GM12872 (cell line): ENCODE data around the gene PYGO2.

Source experiments
- TF ChIP-seq, protein P1 (sequence below): IDR thresholded peaks from 3 replicates; pipeline ENCODE4 v1.5.1; 2011; ENCODE audit warnings: low read depth, mild to moderate bottlenecking, low read length, moderate library complexity; ENCODE audit not compliant: insufficient read depth

PYGO2 gene

DNA sequence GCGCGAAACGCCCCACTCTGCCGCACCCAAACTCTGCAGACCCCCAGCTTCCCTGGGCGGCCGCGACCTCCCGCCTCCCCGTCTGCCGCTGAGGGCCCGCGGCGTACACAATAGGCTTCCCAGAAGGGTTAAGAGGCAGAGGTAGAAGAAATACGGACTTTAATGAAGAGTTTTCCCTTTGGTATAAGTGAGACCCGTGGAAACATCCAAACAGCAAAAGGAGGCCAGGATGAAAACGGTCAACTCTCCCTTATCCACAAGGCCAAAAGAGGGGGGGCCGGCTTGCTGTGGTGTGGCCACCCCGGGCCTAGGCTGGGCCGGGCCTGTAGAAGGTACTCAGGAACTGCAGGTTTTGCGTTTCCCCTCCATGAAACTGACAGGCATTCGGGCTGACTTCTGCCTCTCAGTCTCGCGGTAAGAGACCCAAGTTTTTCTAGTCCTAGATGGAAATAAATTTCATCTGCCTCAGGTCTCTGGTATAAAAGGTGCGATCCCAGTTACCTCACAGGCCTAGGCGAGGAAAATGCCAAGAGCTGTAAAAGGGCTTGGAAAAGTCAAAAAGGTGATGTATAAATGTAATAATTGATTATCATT is 671 bp upstream of the PYGO2 start:
- TF ChIP-seq, protein P1, sequence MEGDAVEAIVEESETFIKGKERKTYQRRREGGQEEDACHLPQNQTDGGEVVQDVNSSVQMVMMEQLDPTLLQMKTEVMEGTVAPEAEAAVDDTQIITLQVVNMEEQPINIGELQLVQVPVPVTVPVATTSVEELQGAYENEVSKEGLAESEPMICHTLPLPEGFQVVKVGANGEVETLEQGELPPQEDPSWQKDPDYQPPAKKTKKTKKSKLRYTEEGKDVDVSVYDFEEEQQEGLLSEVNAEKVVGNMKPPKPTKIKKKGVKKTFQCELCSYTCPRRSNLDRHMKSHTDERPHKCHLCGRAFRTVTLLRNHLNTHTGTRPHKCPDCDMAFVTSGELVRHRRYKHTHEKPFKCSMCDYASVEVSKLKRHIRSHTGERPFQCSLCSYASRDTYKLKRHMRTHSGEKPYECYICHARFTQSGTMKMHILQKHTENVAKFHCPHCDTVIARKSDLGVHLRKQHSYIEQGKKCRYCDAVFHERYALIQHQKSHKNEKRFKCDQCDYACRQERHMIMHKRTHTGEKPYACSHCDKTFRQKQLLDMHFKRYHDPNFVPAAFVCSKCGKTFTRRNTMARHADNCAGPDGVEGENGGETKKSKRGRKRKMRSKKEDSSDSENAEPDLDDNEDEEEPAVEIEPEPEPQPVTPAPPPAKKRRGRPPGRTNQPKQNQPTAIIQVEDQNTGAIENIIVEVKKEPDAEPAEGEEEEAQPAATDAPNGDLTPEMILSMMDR: no peak

DNA sequence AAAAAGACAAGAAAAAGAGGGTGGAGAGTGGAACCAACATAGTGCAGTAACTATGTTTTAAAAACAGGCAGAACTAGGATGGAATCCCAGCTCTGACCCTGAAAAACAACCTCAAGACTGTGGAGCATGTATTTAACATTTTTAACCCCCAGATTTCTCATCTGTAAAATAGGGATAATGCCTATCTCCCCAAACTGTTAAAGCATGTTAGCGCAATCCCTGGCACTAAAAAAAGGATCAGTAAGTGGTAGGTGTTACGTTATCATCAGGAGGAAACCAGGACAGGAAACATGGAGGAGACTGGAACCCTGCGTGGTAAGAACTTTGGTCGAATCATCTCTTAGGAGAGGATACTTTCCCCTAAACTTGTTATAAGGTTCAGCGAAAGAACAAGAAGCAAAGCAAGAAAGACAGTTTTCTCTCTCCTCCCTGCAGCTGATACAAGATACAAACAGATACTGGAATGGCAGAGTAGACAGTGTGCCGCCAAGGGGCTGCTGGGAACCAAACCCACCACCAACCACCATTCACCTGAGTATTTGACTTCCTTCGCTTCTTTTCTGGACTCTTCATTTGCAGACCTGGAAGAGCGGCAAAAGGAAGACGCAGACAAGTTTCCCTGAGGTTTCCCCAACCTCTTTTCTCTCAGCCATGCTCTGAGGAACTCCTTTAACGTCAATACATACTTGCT is 991 bp downstream of the PYGO2 start:
- TF ChIP-seq, protein P1: no peak

DNA sequence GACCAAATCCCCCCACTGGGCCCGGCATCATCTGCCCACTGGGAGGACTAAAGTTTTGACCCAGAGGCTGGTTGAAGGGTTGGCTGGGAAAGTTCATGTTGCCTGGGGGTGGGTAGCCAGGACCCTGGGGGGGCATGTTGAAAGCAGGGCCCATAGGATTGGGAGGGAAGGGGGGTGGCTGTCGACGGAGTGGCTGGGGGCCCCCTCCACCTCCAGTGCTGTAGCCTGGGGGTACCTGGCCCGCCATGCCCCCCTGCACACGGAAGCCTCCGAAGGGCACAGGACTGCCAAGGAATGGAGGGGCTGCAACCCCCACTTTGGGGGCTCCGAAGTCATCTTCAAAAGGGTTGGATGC is 2.2 kb downstream of the PYGO2 start:
- TF ChIP-seq, protein P1: no peak

DNA sequence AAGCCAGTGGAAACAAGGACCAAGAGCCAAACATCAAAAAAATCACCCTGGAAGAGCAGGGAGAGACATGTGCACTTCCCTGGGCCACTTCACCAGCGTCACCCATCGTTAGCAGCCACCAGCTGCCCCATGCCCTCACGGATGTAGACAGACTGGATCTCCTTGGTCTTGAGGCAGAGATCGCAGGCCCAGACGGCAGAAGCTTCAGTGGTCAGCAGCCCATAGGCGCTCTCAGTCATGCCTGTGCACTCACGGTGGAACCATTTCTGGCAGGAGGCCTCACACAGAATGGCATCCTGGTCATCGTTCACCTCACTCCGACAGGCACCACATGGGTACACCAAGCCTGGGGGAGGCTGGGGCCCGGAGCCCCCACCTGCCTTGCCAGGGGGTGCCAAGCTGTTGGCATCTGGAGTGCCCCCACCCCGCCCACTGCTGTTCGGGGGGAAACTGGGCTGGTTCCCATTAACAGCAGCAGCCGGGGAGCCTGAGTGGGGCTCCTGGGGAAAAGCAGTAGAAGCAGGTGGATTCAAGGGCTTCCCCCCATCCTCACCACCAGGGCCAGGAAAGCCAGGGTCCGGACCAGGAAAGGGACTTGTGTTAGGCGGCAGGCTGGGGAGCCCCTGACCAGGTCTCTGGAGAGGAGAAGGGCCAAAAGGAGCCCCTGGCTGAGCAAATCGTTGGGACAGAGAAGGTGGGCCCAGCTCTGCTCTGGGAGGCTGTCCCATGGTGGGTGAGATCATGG is 2.7 kb downstream of the PYGO2 start:
- TF ChIP-seq, protein P1: no peak

DNA sequence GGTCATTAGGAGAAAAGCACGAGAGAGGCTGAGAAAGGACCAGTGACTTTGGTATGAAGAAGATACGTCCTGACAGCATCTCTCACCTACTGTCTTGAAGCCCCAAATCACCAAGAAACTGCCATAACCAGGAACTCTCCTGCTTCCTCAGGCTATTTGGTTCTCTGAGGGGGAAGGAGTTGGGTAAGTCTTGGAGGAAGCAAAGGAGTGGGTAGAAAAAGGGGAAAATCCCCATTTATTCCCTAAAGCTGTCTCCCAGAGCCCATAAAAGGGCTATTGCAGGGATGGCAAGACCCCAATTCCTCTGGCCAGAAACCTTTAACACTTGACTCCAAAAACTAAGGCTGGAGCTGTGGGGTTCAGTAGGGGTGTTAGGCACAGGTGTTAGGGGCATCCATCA is 3.5 kb downstream of the PYGO2 start:
- TF ChIP-seq, protein P1: no peak

DNA sequence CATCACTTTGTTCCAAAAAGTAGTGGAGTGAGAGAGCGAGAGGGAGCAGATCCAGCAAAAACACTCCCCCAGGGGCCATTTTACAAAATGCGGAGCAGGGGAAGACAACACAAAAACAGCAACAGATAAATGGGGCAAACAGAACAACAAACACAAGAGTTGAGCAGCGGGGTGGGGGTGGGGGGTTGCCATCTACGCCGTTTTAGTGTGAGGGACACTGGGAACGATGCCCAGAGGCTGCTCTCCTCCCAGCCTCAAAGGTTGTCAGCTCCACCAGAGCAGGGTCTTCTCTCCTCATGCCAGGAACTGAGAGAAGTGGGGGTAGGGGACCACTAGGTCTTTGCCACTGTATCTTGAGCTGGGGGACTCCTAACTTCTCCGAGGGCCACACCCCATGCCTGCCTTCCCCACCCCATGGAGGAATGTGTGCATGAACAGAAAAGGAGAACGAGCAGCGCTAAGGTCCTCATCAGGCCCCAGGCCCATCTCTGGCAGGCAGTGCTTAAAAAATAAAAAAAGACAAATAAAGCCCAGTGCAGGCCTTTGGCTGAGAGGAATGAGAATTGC is 4.4 kb downstream of the PYGO2 start:
- TF ChIP-seq, protein P1: no peak

DNA sequence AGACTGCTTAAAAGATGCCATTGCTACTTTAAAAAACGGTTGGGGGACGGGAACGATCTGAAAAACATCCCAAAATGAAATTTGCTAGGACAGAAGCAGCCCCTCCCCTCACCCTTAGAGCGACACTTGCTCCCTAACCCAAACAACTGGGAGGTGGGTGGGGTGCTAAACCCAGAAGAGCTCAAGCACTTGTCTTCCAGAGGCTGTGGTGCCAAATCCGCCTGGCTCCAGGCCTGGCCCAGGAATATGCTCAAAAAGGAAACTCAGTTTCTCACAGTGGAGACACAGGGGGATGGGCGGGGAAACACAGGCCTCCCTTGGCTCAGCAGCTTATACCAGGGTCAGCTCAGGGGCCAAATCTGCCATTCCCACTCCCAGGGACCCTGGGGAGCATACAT is 5.0 kb downstream of the PYGO2 start:
- TF ChIP-seq, protein P1: no peak
